ENCODE measurements around the gene RALGPS2. TPM values are rescaled to one million over a fixed set of nuclear protein-coding genes. Genes with fewer than 3 reads are reported as not detected.

The RALGPS2 gene
- polyA plus RNA-seq, 3 donors: 2.0 to 4.2 (median 2.3) TPM

DNA sequence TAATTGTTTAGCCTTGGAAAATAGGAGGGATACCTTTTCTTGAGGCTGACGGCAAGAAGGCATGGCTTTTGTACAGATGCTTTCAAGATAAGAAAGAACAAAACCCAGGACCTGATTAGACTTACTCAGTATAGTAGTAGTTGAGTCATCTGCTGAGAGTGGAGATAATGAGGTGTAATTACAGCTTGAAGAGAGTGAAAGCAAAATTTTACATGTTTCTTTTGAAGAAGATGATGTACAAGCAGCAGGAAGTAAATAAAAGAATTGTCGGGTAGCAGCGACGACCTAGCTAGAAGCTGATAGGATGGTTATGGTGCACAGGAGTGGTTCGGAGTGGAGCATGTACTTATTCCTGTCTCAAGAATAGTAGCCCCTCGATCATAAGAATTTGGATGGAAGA lies 139.3 kb downstream of the RALGPS2 start:
- no peaks in the 10 kb centered on the region for H3K27me3 ChIP-seq (ENCODE audit: control insufficient read depth in 2 of 2, insufficient read depth in 2 of 2, low read length in 2 of 2)
- H3K79me2 ChIP-seq (ENCODE audit: insufficient read depth, low read length): no peaks in the 10 kb centered on the region
- Mint-ChIP-seq H3K4me3 (no peak overlapping the region), H3K36me3 (peaks cover 0 to 2% of the 10 kb centered on the region in 2 donors), H3K4me1 (peaks cover 6% of the 10 kb centered on the region), H3K27ac (peak overlapping the region in 2 of 7 donors; percentile 9 to 59), H3K9me3 (no peaks in the 10 kb centered on the region), H3K27me3 (ENCODE audit: low read depth in 3 of 3) (no peaks in the 10 kb centered on the region)
- H3K4me1 ChIP-seq (ENCODE audit: control insufficient read depth in 1 of 2, insufficient read depth in 2 of 2, low read length in 2 of 2): peaks cover 0 to 4% of the 10 kb centered on the region in 2 donors
- no peaks in the 10 kb centered on the region for H3K36me3 ChIP-seq (replicated peaks in 1 of 2; ENCODE audit: control insufficient read depth in 1 of 2, insufficient read depth in 2 of 2, low read length in 2 of 2)
- intact Hi-C loops (cut with micrococcal nuclease): no loop called here
- no peak overlapping the region for H3K27ac ChIP-seq (ENCODE audit: low read depth in 1 of 2, low read length in 2 of 2)
- no peaks in the 10 kb centered on the region for H3K9me3 ChIP-seq (replicated peaks in 1 of 2; ENCODE audit: control insufficient read depth in 1 of 2, insufficient read depth in 1 of 2, low read length in 2 of 2)
- 100% methylated on average over 2 of the region's 6 CpGs for WGBS (ENCODE audit: insufficient coverage)
- no peak for DNase-seq
- TF ChIP-seq CTCF (IDR thresholded peaks at IDR 0.05): no peak
- H3K4me3 ChIP-seq (replicated peaks in 1 of 3; ENCODE audit: low read depth in 2 of 3, low read length in 3 of 3): no peak overlapping the region
- H3K4me2 ChIP-seq (replicated peaks; ENCODE audit: extremely low read depth, low read length, poor library complexity, severe bottlenecking): no peak overlapping the region
- no peak overlapping the region for H2AFZ ChIP-seq (ENCODE audit: insufficient read depth, low read depth, low read length, poor library complexity, severe bottlenecking)
- no peak overlapping the region for H3K9ac ChIP-seq (ENCODE audit: insufficient read depth, low read length, poor library complexity, severe bottlenecking)
- no peaks in the 10 kb centered on the region for H4K20me1 ChIP-seq (ENCODE audit: insufficient read depth, low read length)

- no peaks in the 10 kb centered on the region for H3K36me3 Mint-ChIP-seq
- Histone ChIP-seq H3K27ac (ENCODE audit: low read depth in 1 of 2, low read length in 2 of 2) (peak overlapping the region in 1 of 2 donors; percentile 68), H3K27me3 (ENCODE audit: control insufficient read depth in 2 of 2, insufficient read depth in 2 of 2, low read length in 2 of 2) (no peaks in the 10 kb centered on the region), H3K9ac (ENCODE audit: insufficient read depth, low read length, poor library complexity, severe bottlenecking) (no peak overlapping the region), H3K4me3 (replicated peaks in 1 of 3; ENCODE audit: low read depth in 2 of 3, low read length in 3 of 3) (peak overlapping the region in 2 of 3 experiments; percentile 9 to 54), H3K4me2 (replicated peaks; ENCODE audit: extremely low read depth, low read length, poor library complexity, severe bottlenecking) (peak overlapping the region; percentile 32), H4K20me1 (ENCODE audit: insufficient read depth, low read length) (no peaks in the 10 kb centered on the region), H3K4me1 (ENCODE audit: control insufficient read depth in 1 of 2, insufficient read depth in 2 of 2, low read length in 2 of 2) (peaks cover 0 to 4% of the 10 kb centered on the region in 2 donors), H3K9me3 (replicated peaks in 1 of 2; ENCODE audit: control insufficient read depth in 1 of 2, insufficient read depth in 1 of 2, low read length in 2 of 2) (no peaks in the 10 kb centered on the region), H3K79me2 (ENCODE audit: insufficient read depth, low read length) (no peaks in the 10 kb centered on the region), H3K36me3 (replicated peaks in 1 of 2; ENCODE audit: control insufficient read depth in 1 of 2, insufficient read depth in 2 of 2, low read length in 2 of 2) (no peaks in the 10 kb centered on the region), H2AFZ (ENCODE audit: insufficient read depth, low read depth, low read length, poor library complexity, severe bottlenecking) (peak overlapping the region; percentile 59)
- H3K9me3 Mint-ChIP-seq: no peaks in the 10 kb centered on the region
- H3K27me3 Mint-ChIP-seq (ENCODE audit: low read depth in 3 of 3): no peaks in the 10 kb centered on the region
- H3K27ac Mint-ChIP-seq: peak overlapping the region in 6 of 7 donors; percentile 41 to 87 (median 64)
- peak in 2 of 3 donors; percentile 4 to 17 for DNase-seq
- WGBS (ENCODE audit: insufficient coverage): no CpG with 5 or more reads among the region's 5 CpGs
- peak overlapping the region; percentile 34 to 77 for H3K4me3 Mint-ChIP-seq
- no peak for TF ChIP-seq CTCF (IDR thresholded peaks at IDR 0.05)
- peaks cover 6% of the 10 kb centered on the region for H3K4me1 Mint-ChIP-seq
- intact Hi-C loops (cut with micrococcal nuclease): no loop called here
Measured at GRCh38 chr1:178867670-178868069, 142.6 kb downstream of the RALGPS2 start.
